ENCODE results near the gene REG1B. TPM values are rescaled to one million over a fixed set of nuclear protein-coding genes. Genes with fewer than 3 reads are reported as not detected.
"Not testable (repeated sequence)": the region's sequence is repeated elsewhere in the genome, so short reads cannot be mapped to it uniquely, and the experiment has no call there.

The REG1B gene
- total RNA-seq, 1 experiment from 2014 or later: not detected

DNA sequence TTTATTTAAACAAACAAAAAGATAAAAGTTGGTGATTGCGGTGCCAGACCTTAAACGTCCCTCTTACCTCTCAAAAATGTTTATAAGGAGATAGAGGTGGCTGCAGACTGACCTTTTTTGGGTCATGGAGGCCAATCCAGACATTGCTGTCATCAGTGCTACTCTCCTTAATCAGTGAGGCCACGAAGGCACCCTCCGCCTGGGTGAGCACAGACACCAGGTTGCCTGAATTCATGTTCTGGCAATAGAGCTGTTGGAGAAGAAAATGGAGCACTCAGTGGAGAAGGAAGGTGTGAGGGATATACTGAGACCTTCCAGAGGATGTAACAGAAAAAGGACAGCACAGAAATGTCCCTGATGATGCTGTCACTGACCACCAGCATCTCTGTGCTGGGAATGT is 1.5 kb downstream of the REG1B start:
- DNase-seq (ENCODE audit: low spot score): no peak
- in situ Hi-C loops (cut with HindIII; ENCODE audit: low sequenced_read_pairs): no loop called here

DNA sequence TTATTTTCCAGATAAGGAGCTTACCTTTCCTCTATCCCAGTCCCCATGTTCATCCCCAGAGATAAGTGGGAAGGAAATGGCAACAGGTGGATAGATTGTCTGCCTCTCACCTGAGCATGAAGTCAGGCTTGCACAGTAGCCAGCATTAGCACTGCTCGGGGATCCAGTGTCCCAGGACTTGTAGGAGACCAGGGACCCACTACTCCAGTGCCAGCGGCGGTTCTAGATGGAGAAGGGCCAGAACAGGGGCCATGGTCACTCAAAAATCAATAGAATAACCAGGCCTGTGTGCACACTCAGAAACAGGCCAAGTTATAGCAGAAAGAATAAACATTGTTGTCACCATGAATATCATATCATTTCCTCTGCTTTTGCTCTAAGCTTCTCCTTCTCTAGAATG is 2.4 kb downstream of the REG1B start:
- DNase-seq (ENCODE audit: low spot score): no peak
- in situ Hi-C loops (cut with HindIII; ENCODE audit: low sequenced_read_pairs): no loop called here

DNA sequence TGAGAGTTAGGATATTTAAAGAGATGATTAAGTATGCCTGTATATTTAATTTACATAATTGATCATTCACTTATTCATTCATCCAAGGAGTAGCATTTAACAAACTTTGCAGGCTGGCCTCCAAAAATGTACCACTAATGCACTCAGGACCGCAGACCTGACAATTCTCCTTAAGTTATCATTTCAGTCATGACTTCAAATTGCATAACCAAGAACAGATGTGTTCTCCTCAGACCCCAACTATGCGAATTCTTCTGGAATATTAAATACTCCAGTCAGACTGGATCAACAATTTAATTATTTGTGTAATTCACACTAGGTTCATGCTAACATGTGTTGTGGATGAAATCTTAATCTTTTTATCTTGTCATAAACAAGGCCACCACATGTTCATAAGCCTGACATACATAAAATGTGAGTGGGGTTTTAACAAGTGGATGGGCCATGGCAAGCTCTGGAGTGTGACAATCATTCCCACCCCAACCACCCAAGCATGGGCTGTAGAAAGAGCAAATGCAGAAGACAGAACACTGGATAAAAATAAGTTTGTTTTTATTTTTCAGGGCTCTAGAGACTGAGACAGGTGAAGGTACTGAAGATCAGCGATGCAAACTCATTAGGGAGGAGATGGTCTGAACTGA is 3.2 kb downstream of the REG1B start:
- DNase-seq (ENCODE audit: low spot score): no peak
- in situ Hi-C loops (cut with HindIII; ENCODE audit: low sequenced_read_pairs): no loop called here

DNA sequence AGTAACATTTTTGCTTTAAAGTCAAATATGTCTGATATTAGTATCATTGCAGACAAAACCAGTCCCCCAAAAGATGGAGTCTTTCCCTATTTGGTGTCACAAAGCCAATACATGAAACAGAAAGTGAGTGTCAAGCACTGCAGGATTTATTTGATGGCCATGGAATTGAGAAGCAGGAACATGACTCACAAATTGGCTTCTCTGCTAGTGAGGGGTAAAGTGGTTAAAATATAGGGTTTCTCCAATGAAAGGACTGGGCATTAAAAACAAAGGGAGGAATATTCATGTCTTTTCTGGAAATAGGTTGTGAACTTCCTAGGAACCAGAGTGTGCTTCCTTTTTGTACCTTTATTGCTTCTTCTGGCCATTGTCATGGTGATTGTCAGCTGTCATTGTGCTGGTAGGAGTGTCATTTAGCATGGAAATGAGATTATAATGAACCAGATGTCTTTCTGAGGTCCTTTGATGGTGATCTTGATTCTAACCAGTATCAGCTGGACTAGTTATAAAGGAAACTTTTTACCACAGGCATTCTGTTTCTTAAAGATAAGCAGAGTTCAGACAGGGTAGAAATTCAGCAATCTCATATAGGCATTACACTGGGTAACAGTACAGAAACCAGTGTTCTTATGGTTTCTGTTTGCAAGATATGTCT is 4.1 kb downstream of the REG1B start:
- in situ Hi-C loops (cut with HindIII; ENCODE audit: low sequenced_read_pairs): no loop called here
- DNase-seq (ENCODE audit: low spot score): no peak

DNA sequence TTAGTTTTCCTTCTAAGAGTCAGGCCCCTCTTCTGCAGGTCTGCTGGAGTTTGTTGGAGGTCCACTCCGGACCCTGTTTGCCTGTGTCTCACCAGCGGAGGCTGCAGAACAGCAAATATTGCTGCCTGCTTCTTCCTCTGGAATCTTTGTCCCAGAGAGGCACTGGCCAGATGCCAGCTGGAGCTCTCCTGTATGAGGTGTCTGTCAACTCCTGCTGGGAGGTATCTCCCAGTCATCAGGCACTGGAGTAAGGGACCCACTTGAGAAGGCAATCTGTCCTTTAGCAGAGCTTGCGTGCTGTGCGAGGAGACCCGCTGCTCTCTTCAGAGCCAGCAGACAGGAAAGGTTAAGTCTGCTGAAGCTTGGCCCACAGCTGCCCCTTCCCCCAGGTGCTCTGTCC is 4.8 kb downstream of the REG1B start:
- in situ Hi-C loops (cut with HindIII; ENCODE audit: low sequenced_read_pairs): no loop called here
- no peak for DNase-seq (ENCODE audit: low spot score)

DNA sequence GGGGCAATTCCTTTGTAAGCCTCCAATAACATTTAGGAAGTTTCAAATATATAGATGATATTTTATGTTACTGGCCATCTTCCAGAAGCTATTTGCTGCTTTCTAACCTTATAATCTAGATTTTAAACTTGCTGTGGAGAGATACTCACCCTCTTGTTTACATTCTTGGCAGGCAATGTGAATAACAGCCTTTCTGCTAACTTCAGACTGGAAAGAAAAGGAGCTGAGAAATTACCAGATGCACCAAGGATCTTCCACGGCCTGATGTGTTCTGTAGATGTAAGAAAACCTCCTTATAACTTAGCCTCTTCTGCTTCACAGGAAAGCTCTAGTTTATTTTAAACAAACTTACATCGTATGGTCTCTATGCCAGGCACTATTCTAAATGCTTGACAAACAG is 16.7 kb downstream of the REG1B start:
- DNase-seq (ENCODE audit: low spot score): no peak
- in situ Hi-C loops (cut with HindIII; ENCODE audit: low sequenced_read_pairs): no loop called here

DNA sequence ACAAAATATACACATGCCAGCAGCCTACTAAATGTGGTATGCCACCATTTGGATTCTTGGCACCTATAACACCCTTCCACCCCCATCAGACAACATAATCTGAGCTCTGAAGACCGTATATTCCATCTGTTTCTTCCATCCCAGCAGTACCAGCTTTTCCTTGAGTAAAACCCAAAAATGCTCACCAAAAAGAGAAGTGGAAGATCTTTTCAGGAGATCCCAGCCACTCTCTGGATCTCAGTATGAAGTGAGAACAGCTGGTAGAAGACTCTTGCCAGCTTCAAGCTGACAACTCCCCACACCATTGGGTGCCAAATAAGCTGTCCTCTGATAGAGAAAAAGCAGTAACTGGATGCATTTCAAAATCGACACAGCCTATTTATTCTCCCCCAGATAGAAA is 22.6 kb downstream of the REG1B start:
- DNase-seq (ENCODE audit: low spot score): no peak
- in situ Hi-C loops (cut with HindIII; ENCODE audit: low sequenced_read_pairs): no loop called here

DNA sequence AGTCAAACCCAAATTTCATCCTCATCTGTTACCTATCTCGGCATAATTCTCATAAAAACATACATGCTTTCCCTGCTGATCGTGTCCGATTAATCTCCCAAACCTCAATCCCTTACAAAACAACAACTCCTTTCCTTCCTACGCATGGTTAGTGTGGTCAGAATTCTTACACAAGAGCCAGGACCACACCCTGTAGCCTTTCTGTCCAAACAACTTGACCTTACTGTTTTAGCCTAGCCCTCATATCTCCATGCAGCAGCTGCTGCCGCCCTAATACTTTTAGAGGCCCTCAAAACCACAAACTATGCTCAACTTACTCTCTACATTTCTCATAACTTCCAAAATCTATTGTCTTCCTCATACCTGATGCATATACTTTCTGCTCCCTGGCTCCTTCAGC is 33.0 kb downstream of the REG1B start:
- DNase-seq (ENCODE audit: low spot score): not testable (repeated sequence)

DNA sequence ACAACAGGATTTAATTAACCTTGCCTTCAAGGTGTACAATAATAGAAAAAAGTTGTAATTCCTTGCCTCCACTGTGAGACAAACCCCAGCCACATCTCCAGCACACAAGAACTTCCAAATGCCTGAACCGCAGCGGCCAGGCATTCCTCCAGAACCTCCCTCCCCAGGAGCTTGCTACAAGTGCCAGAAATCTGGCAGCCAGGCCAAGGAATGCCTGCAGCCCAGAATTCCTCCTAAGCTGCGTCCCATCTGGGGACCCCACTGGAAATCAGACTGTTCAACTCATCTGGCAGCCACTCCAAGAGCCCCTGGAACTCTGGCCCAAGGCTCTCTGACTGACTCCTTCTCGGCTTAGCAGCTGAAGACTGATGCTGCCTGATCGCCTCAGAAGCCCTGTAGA is 34.3 kb downstream of the REG1B start:
- DNase-seq (ENCODE audit: low spot score); in situ Hi-C loops (cut with HindIII; ENCODE audit: low sequenced_read_pairs): not testable (repeated sequence)

More for the DNA sequence above, 33.0 kb downstream of the REG1B start:
- in situ Hi-C loops (cut with HindIII; ENCODE audit: low sequenced_read_pairs): not testable (repeated sequence)

DNA sequence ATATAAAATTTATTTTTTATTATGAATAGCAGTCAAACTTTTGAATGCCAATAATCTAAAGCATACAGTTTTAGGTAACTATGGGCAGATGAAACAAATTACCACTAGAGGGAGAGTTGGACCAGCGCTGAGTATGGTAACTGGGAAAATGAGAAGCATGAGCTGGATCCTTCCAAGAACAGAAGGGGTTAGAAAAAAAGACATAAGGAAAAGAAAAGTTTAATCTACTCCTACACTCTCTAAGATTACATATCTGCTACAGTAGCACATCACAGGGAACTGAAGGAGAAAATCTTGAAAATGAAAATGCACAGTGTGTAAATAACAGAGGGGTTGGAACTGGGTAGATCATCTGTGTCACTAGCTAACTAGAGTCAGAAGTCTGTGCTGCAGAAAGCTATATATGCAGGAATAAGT is 46.8 kb downstream of the REG1B start:
- in situ Hi-C loops (cut with HindIII; ENCODE audit: low sequenced_read_pairs): no loop called here
- peak; percentile 10 for DNase-seq (ENCODE audit: low spot score)

DNA sequence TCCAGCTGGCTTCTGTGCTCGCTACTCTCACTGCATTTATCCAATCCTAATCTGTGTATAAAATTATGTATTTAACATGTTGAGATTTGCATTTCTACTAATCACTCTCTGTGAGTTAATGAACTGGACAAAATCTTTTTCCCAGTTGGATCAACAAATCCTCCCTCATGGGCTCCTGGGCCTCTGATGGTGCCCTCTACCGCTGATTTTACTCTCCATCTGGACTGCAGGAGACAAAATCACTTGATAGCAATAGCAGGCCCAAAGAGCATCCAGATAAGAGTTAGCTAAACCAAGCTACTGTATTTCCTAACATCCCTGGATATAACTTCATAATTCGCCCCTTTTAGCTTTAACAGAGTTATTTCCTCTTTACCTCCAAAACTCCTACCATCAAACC is 47.8 kb downstream of the REG1B start:
- no peak for DNase-seq (ENCODE audit: low spot score)
- in situ Hi-C loops (cut with HindIII; ENCODE audit: low sequenced_read_pairs): no loop called here

Other genes with a start within 250 kb of the REG1B start
- not detected in 2 replicates for gene REG3G, start 62.3 kb downstream of the REG1B start, total RNA-seq (2014; rRNA removed; shearing (Covaris generic))
- gene REG1A, start 32.5 kb upstream of the REG1B start, total RNA-seq (2014; rRNA removed; shearing (Covaris generic)): not detected in 2 replicates
- gene REG3A, start 71.8 kb upstream of the REG1B start, total RNA-seq (2014; rRNA removed; shearing (Covaris generic)): not detected in 2 replicates